Type B pancreatic cell (in vitro differentiated cells): Measurements from ENCODE around the gene FBXO17. TPM values are rescaled to one million over a fixed set of nuclear protein-coding genes. Genes with fewer than 3 reads are reported as not detected.

Experiments
- DNase-seq: peaks from one replicate; pipeline ENCODE4 v3.0.0; 2021; ENCODE audit warnings: mixed read lengths; ENCODE audit not compliant: unreplicated experiment; ENCODE audit errors: extremely low spot score
- H3K27ac Mint-ChIP-seq: 2 replicates; pipeline ENCODE4 v1.8.0; 2021; ENCODE audit warnings: mild to moderate bottlenecking, mixed read lengths
- H3K27me3 Mint-ChIP-seq: 2 replicates; pipeline ENCODE4 v1.8.0; 2021; ENCODE audit warnings: mixed read lengths
- H3K36me3 Mint-ChIP-seq: 2 replicates; pipeline ENCODE4 v1.8.0; 2021; ENCODE audit warnings: mixed read lengths
- H3K4me1 Mint-ChIP-seq: one replicate; pipeline ENCODE4 v1.8.0; 2021; ENCODE audit warnings: mixed read lengths; ENCODE audit not compliant: unreplicated experiment
- H3K4me3 Mint-ChIP-seq: 2 replicates; pipeline ENCODE4 v1.8.0; 2021; ENCODE audit warnings: mild to moderate bottlenecking, mixed read lengths
- H3K9me3 Mint-ChIP-seq: 2 replicates; pipeline ENCODE4 v1.8.0; 2021; ENCODE audit warnings: mixed read lengths
- long read RNA-seq: library from polyadenylated mRNA; unstranded; transcript quantifications from one replicate; pipeline ENCODE4 v2.0.0, GENCODE V29; 2020
- total RNA-seq: library from RNA; stranded (reverse); gene quantifications from 2 replicates; pipeline ENCODE4 v1.2.1, GENCODE V29; 2021; ENCODE audit warnings: low replicate concordance
- TF ChIP-seq, protein P1 (sequence below): fragments of 200-600 bp; sonication (generic); conservative IDR thresholded peaks from 2 replicates; pipeline ENCODE4 v1.5.0; 2021; ENCODE audit warnings: antibody characterized with exemption, mild to moderate bottlenecking

Gene FBXO17, protein sequence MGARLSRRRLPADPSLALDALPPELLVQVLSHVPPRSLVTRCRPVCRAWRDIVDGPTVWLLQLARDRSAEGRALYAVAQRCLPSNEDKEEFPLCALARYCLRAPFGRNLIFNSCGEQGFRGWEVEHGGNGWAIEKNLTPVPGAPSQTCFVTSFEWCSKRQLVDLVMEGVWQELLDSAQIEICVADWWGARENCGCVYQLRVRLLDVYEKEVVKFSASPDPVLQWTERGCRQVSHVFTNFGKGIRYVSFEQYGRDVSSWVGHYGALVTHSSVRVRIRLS
- total RNA-seq: 10.6 and 26.0 TPM in 2 replicates
- long read RNA-seq, partial matches to known transcripts: 1 of 4 reads
- long read RNA-seq, other reads (novel, unspliced or antisense): 3 of 4 reads

DNA sequence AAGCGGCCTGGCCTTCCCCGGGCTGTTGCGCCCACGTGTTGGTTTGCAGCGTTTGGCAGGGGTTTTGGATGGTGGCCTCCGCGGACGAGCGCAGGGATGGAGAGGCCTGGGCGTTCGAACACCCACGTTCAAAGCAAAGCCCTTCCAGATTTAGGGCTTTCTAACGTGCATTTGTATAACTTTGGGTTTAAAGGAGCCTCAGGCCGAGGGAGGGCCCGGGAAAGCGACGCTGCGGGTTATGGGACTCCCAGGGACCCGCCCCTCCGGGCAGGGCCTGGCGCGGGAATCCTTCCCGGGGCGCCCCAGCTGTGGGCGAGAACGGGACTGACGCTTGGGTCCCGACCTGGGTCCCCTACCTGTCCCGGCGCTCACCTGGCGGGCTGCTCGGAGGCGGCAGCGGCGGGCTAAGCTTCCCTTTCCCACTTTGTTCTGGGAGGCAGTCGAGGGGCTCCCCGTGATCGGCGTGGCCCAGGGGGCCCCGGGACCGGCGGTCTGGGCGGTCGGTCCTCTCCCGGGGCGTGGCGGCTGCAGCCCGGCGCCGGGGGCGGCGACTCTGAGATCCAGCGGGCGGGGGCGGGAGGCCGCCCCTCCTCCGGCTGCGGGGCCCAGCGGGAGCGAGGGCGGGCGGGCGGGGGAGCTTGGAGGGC is at the start of gene FBXO17:
TSS of gene FBXO17 (minus strand) at position 529 of the 647 bp plus-strand sequence. CDS start 25,423 bp downstream, outside the sequence.
- Mint-ChIP-seq H3K36me3 (no peaks in the 10 kb centered on the region), H3K27me3 (no peaks in the 10 kb centered on the region), H3K9me3 (no peaks in the 10 kb centered on the region), H3K4me1 (peaks cover 31% of the 10 kb centered on the region), H3K27ac (peak within 1 kb of the TSS; percentile 90), H3K4me3 (peak within 1 kb of the TSS; percentile 97)
- peak; percentile 75 for DNase-seq
- TF ChIP-seq, protein P1, sequence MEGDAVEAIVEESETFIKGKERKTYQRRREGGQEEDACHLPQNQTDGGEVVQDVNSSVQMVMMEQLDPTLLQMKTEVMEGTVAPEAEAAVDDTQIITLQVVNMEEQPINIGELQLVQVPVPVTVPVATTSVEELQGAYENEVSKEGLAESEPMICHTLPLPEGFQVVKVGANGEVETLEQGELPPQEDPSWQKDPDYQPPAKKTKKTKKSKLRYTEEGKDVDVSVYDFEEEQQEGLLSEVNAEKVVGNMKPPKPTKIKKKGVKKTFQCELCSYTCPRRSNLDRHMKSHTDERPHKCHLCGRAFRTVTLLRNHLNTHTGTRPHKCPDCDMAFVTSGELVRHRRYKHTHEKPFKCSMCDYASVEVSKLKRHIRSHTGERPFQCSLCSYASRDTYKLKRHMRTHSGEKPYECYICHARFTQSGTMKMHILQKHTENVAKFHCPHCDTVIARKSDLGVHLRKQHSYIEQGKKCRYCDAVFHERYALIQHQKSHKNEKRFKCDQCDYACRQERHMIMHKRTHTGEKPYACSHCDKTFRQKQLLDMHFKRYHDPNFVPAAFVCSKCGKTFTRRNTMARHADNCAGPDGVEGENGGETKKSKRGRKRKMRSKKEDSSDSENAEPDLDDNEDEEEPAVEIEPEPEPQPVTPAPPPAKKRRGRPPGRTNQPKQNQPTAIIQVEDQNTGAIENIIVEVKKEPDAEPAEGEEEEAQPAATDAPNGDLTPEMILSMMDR: no peak

DNA sequence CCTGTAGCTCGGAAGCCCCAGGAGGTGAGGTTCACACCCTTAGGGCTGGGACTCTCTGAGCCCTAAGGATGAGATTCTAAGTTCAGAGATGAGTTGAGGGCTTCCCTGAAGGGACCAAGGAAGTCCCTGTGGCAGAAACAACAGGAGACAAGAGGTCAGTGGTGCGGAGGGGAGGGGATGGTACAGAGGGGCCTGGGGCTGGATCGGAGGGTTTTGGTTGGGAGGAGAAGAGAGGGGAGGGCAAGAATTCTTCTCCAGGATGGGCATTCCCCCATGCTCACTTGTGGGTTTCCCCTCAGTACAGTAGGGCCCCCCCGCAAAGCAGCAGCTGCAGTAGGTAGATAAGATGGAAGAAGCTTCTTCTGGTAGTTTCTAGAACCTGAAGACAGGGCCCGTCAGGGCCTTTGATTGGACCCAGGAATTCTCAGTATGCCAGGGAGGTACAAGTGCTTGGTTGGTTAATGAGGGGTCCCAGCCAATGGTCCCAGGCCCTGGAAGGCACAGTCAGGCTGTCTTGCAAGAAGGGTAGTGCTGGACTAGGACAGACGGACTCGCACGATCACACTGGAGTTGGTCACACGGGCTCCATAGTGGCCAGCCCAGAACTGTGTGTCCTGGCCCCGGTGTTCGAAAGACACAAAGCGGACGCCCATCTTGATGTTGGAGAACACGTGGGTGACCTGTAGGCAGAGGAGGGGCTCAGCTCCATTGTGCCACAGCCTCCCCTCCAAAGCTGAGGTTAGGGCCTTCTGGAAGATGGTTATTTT is 49.5 kb upstream of the FBXO17 start:
- no peak overlapping the region for H3K4me3 Mint-ChIP-seq
- no peak overlapping the region for H3K27ac Mint-ChIP-seq
- H3K4me1 Mint-ChIP-seq: no peaks in the 10 kb centered on the region
- TF ChIP-seq, protein P1: no peak
- no peaks in the 10 kb centered on the region for H3K9me3 Mint-ChIP-seq
- H3K36me3 Mint-ChIP-seq: peaks cover 5% of the 10 kb centered on the region
- no peaks in the 10 kb centered on the region for H3K27me3 Mint-ChIP-seq
- DNase-seq: no peak

DNA sequence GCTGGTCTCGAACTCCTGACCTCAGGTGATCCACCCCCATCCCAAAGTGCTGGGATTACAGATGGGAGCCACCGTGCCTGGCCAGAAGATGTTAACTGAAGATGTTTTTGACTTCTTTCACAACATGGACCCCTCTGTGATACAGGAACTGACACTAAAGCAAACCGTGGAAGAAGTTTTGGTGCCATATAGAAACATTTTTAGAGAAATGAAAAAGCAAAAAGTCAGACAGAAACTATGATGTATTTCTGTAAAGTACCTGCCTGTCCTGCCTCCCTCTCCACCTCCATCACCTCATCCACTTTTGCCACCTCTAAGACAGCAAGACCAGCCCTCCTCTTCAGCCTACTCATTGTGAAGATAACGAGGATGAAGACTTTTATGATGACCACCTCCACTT is 45.5 kb upstream of the FBXO17 start:
- Mint-ChIP-seq H3K4me3 (no peak overlapping the region), H3K4me1 (no peaks in the 10 kb centered on the region), H3K36me3 (no peaks in the 10 kb centered on the region), H3K27me3 (no peaks in the 10 kb centered on the region), H3K9me3 (no peaks in the 10 kb centered on the region), H3K27ac (no peak overlapping the region)
- TF ChIP-seq, protein P1: no peak
- no peak for DNase-seq

DNA sequence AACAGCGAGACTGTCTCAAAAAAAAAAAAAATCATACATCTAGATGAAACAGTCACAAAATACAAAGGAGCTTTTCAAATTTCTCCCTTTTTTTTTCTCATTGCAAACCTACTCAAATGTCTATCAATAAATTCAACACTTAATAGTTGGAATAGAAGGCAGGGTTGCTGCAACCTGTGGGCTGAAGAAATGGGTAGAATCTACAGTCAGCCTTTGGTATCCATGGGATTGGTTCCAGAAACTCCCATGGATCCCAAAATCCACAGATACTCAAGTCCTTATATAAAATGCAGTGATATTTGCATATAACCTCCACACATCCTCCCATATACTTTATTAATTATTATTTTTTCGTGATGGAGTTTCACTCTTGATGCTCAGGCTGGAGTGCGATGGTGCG is 42.1 kb upstream of the FBXO17 start:
- Mint-ChIP-seq H3K9me3 (no peaks in the 10 kb centered on the region), H3K4me1 (no peaks in the 10 kb centered on the region), H3K27ac (no peak overlapping the region), H3K36me3 (no peaks in the 10 kb centered on the region), H3K4me3 (no peak overlapping the region), H3K27me3 (no peaks in the 10 kb centered on the region)
- no peak for DNase-seq
- TF ChIP-seq, protein P1: no peak

DNA sequence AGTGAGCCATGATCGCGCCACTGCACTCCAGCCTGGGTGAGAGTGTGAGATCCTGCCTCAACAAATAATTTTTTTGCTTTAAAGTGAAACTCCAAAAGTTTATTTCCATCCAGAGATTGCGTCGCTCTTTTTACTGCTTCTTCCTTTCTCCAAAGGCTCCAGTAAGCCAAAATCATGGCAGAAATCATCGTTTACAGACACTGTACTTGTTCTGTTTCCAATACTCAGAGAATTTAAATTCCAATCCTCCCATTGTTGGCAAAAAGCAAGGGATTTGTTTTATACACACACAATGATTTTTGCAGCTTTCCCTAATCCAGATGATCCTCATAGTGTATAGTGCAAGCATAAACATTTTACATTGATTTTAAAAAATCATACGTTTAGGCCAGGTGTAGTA is 41.5 kb upstream of the FBXO17 start:
- no peak for DNase-seq
- Mint-ChIP-seq H3K4me1 (no peaks in the 10 kb centered on the region), H3K27ac (no peak overlapping the region), H3K36me3 (no peaks in the 10 kb centered on the region), H3K9me3 (no peaks in the 10 kb centered on the region), H3K4me3 (no peak overlapping the region), H3K27me3 (no peaks in the 10 kb centered on the region)
- TF ChIP-seq, protein P1: no peak
